Loucy (cell line): Measurements from ENCODE around the gene EFCAB13.
"Not testable (repeated sequence)": the region's sequence is repeated elsewhere in the genome, so short reads cannot be mapped to it uniquely, and the experiment has no call there.

Experiments used
- CTCF ChIP-seq: fragments of 200-600 bp; sonication (generic); conservative IDR thresholded peaks from 2 replicates; pipeline ENCODE4 v1.5.1; 2014; ENCODE audit warnings: mild to moderate bottlenecking, antibody characterized with exemption, low read length
- EZH2phosphoT487 ChIP-seq: fragments of 200-600 bp; IDR thresholded peaks from 2 replicates; pipeline ENCODE4 v1.6.1; 2018; ENCODE audit warnings: antibody characterized with exemption, mild to moderate bottlenecking, moderate library complexity, borderline replicate concordance

DNA sequence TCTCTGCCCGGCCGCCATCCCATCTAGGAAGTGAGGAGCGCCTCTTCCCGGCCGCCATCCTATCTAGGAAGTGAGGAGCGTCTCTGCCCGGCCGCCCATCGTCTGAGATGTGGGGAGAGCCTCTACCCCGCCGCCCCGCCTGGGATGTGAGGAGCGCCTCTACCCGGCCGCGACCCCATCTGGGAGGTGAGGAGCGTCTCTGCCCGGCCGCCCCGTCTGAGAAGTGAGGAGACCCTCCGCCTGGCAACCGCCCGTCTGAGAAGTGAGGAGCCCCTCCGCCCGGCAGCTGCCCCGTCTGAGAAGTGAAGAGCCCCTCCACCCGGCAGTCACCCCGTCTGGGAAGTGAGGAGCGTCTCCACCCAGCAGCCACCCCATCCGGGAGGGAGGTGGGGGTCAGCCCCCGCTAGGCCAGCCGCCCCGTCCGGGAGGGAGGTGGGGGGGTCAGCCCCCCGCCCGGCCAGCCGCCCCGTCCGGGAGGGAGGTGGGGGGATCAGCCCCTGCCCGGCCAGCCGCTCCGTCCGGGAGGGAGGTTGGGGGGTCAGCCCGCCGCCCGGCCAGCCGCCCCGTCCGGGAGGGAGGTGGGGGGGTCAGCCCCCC lies 73.9 kb downstream of the EFCAB13 start:
- TF ChIP-seq CTCF, EZH2phosphoT487: not testable (repeated sequence)
